Stimulated activated CD8-positive, alpha-beta memory T cell treated with anti-CD3 and anti-CD28 coated beads, Interleukin-4, amount 100 ng/mL, for 48 hours (primary cell): Measurements from ENCODE around the gene CCDC81.
"Not testable (repeated sequence)": the region's sequence is repeated elsewhere in the genome, so short reads cannot be mapped to it uniquely, and the experiment has no call there.

Experiments
- DNase-seq: peaks from one replicate; pipeline ENCODE4 v3.0.0-alpha.2; 2020

The CCDC81 gene

GRCh38 chr11:86388198-86388597 lies 13.5 kb downstream of the CCDC81 start:
- no peak for DNase-seq

- DNase-seq: no peak
These were observed 15.8 kb downstream of the CCDC81 start for GRCh38 chr11:86390487-86390886.

- no peak for DNase-seq
These were observed 20.4 kb downstream of the CCDC81 start for GRCh38 chr11:86395061-86395551.

- DNase-seq: no peak
These were observed 21.7 kb downstream of the CCDC81 start for GRCh38 chr11:86396396-86396795.

- no peak for DNase-seq
These were observed 22.7 kb downstream of the CCDC81 start for GRCh38 chr11:86397351-86397750.

GRCh38 chr11:86398106-86398505 lies 23.4 kb downstream of the CCDC81 start:
- no peak for DNase-seq

- no peak for DNase-seq
These were observed 28.8 kb downstream of the CCDC81 start for GRCh38 chr11:86403458-86403857.

- no peak for DNase-seq
These were observed 34.2 kb downstream of the CCDC81 start for GRCh38 chr11:86408845-86409244.

- no peak for DNase-seq
These were observed 39.3 kb downstream of the CCDC81 start for GRCh38 chr11:86414032-86414431.

GRCh38 chr11:86415026-86415425 lies 40.3 kb downstream of the CCDC81 start:
- no peak for DNase-seq

- DNase-seq: no peak
These were observed 41.8 kb downstream of the CCDC81 start for GRCh38 chr11:86416494-86416893.

GRCh38 chr11:86416951-86417350 lies 42.3 kb downstream of the CCDC81 start:
- DNase-seq: not testable (repeated sequence)

GRCh38 chr11:86418106-86418505 lies 43.4 kb downstream of the CCDC81 start:
- no peak for DNase-seq

GRCh38 chr11:86418513-86418912 lies 43.8 kb downstream of the CCDC81 start:
- no peak for DNase-seq

GRCh38 chr11:86418917-86419316 lies 44.2 kb downstream of the CCDC81 start:
- DNase-seq: no peak

- DNase-seq: no peak
These were observed 47.3 kb downstream of the CCDC81 start for GRCh38 chr11:86421946-86422345.

GRCh38 chr11:86422371-86422770 lies 47.7 kb downstream of the CCDC81 start:
- no peak for DNase-seq

GRCh38 chr11:86423488-86423887 lies 48.8 kb downstream of the CCDC81 start:
- not testable (repeated sequence) for DNase-seq

GRCh38 chr11:86427441-86427840 lies 52.8 kb downstream of the CCDC81 start:
- DNase-seq: no peak

- DNase-seq: no peak
These were observed 56.6 kb downstream of the CCDC81 start for GRCh38 chr11:86431258-86431657.

GRCh38 chr11:86433361-86434095 lies 58.8 kb downstream of the CCDC81 start:
- not testable (repeated sequence) for DNase-seq

GRCh38 chr11:86435711-86436110 lies 61.0 kb downstream of the CCDC81 start:
- DNase-seq: no peak

GRCh38 chr11:86438685-86439084 lies 64.0 kb downstream of the CCDC81 start:
- no peak for DNase-seq

- DNase-seq: no peak
These were observed 65.6 kb downstream of the CCDC81 start for GRCh38 chr11:86440305-86440716.

GRCh38 chr11:86440843-86441242 lies 66.2 kb downstream of the CCDC81 start:
- no peak for DNase-seq
